Neural progenitor cell (in vitro differentiated cells): Measurements from ENCODE around the gene FASN.

Experiments used
- EZH2 ChIP-seq: fragments of 200-600 bp; sonication (generic); IDR thresholded peaks from 2 replicates; pipeline ENCODE4 v1.6.1; 2017; ENCODE audit warnings: antibody characterized with exemption, mild to moderate bottlenecking, moderate library complexity
- EZH2phosphoT487 ChIP-seq: fragments of 200-600 bp; sonication (generic); IDR thresholded peaks from 2 replicates; pipeline ENCODE4 v1.6.1; 2017; ENCODE audit warnings: antibody characterized with exemption
- TF ChIP-seq, protein P1 (sequence below): fragments of 200-600 bp; sonication (generic); IDR thresholded peaks from 2 replicates; pipeline ENCODE4 v1.5.1; 2017; ENCODE audit warnings: antibody characterized with exemption, mild to moderate bottlenecking

DNA sequence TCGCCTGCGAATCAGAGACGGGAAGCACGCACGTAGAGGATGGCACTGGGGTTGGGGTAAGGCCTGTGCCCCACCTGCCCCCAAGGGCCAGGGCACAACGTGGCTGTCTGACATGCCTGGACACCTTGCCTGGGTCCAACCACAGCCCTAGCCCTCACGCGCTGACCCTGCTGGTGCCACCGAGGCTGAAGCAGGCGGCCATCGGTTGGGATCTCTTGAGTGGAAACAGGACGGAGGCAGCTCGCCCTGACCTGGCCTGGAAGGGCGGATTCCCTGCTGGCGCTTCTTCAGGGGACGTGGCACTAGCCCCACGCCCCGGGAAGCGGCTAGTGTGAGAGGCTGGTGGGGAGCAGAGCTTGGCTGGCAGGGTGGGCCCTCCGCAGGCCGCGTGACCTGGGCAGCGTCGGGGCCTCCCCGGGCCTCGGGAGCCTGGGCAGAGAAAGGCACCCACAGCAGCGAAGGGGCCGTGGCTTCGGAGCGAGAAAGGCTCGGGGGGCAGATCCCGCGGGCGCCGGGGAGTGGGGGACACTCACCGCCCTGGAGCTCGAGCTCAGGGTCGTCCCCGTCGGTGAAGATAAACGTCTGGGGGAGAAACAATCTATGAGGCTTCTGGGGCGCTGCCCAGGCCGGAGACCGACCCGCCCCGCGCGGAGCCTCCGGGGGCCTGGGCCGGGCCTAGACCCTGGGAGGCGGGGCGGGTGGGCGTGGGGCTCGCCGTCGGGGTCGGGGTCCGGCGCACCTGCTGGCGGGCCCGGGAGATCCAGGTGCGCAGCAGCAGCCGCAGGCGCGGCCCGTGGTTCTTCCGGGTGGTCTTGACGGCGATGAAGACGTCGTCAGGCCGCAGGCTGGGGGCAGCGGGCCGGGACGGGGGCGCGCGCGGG lies 47.0 kb downstream of the FASN start:
- TF ChIP-seq, protein P1, sequence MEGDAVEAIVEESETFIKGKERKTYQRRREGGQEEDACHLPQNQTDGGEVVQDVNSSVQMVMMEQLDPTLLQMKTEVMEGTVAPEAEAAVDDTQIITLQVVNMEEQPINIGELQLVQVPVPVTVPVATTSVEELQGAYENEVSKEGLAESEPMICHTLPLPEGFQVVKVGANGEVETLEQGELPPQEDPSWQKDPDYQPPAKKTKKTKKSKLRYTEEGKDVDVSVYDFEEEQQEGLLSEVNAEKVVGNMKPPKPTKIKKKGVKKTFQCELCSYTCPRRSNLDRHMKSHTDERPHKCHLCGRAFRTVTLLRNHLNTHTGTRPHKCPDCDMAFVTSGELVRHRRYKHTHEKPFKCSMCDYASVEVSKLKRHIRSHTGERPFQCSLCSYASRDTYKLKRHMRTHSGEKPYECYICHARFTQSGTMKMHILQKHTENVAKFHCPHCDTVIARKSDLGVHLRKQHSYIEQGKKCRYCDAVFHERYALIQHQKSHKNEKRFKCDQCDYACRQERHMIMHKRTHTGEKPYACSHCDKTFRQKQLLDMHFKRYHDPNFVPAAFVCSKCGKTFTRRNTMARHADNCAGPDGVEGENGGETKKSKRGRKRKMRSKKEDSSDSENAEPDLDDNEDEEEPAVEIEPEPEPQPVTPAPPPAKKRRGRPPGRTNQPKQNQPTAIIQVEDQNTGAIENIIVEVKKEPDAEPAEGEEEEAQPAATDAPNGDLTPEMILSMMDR = no peak
- TF ChIP-seq EZH2 (no peak), EZH2phosphoT487 (no peak)
